A673 (cell line): Measurements from ENCODE around the gene STX4. TPM values are rescaled to one million over a fixed set of nuclear protein-coding genes. Genes with fewer than 3 reads are reported as not detected.

ENCODE experiments used
- BruUV-seq: library from RNA; stranded (reverse); fragments of 400-500 nt; replicated peaks from 2 replicates; lab custom pipeline; 2021; lab: Mats Ljungman, UMichigan
- CTCF ChIA-PET: fragments of 300-600 bp; sonication (Branson Sonifier 250); formaldehyde crosslinking; loops from one replicate; lab custom pipeline; 2022; ENCODE audit warnings: antibody characterized with exemption; lab: Charles Lee
- POLR2A ChIA-PET: fragments of 300-600 bp; sonication (Branson Sonifier 250); formaldehyde crosslinking; loops from one replicate; lab custom pipeline; 2022; ENCODE audit warnings: antibody characterized with exemption; ENCODE audit not compliant: low non-redundant PET; lab: Charles Lee
- DNase-seq: peaks from one replicate; pipeline ENCODE4 v3.0.0-alpha.2; 2015; ENCODE audit warnings: low spot score
- H3K27ac ChIP-seq: fragments of 200-600 bp; sonication (generic); 2 replicates; pipeline ENCODE4 v1.5.1; 2016; ENCODE audit warnings: mixed run types, low read depth, mild to moderate bottlenecking, mixed read lengths, antibody characterized with exemption, low read length; ENCODE audit not compliant: poor library complexity, severe bottlenecking
- H3K27me3 ChIP-seq: fragments of 200-600 bp; sonication (generic); replicated peaks from 2 replicates; pipeline ENCODE4 v1.6.1; 2017; ENCODE audit warnings: mixed run types, low read depth, mild to moderate bottlenecking, mixed read lengths, antibody characterized with exemption, low read length; ENCODE audit not compliant: insufficient read depth, poor library complexity
- H3K36me3 ChIP-seq: fragments of 200-600 bp; sonication (generic); 2 replicates; pipeline ENCODE4 v1.6.1; 2016; ENCODE audit warnings: mixed run types, mild to moderate bottlenecking, mixed read lengths, antibody characterized with exemption, low read length; ENCODE audit not compliant: insufficient read depth, poor library complexity, severe bottlenecking
- H3K4me1 ChIP-seq: fragments of 200-600 bp; sonication (generic); 2 replicates; pipeline ENCODE4 v1.6.1; 2017; ENCODE audit warnings: mixed run types, mild to moderate bottlenecking, mixed read lengths, antibody characterized with exemption, low read length; ENCODE audit not compliant: insufficient read depth, poor library complexity, severe bottlenecking
- H3K4me3 ChIP-seq: fragments of 200-600 bp; sonication (generic); 2 replicates; pipeline ENCODE4 v1.5.1; 2016; ENCODE audit warnings: low read depth, mixed run types, mild to moderate bottlenecking, mixed read lengths, low read length; ENCODE audit not compliant: poor library complexity, severe bottlenecking
- H3K9me3 ChIP-seq: fragments of 200-600 bp; sonication (generic); 2 replicates; pipeline ENCODE4 v1.6.1; 2016; ENCODE audit warnings: mixed run types, low read depth, mild to moderate bottlenecking, mixed read lengths, antibody characterized with exemption, low read length; ENCODE audit not compliant: poor library complexity, severe bottlenecking
- EZH2 ChIP-seq: fragments of 200-600 bp; sonication (generic); IDR thresholded peaks from 2 replicates; pipeline ENCODE4 v1.6.1; 2017; ENCODE audit warnings: borderline replicate concordance, low read depth, mild to moderate bottlenecking, mixed read lengths, antibody characterized with exemption, low read length; ENCODE audit not compliant: poor library complexity, severe bottlenecking
- intact Hi-C: fragments of 100-400 bp; cut with micrococcal nuclease; formaldehyde crosslinking; loops from one replicate; pipeline ENCODE4 v1.10.0; 2022; ENCODE audit not compliant: unreplicated experiment
- total RNA-seq: library from RNA; stranded (reverse); gene quantifications from 2 replicates; pipeline ENCODE4 v1.2.3, GENCODE V29; 2021
- TF ChIP-seq, protein P1 (sequence below): fragments of 300-800, 200-600 bp; sonication (generic); conservative IDR thresholded peaks from 2 replicates; pipeline ENCODE4 v1.5.1; 2017; ENCODE audit warnings: low read depth, mild to moderate bottlenecking, antibody characterized with exemption, low read length, moderate library complexity, mixed read lengths

The STX4 gene
- total RNA-seq, 1 experiment from 2014 or later: 31.2 TPM

DNA sequence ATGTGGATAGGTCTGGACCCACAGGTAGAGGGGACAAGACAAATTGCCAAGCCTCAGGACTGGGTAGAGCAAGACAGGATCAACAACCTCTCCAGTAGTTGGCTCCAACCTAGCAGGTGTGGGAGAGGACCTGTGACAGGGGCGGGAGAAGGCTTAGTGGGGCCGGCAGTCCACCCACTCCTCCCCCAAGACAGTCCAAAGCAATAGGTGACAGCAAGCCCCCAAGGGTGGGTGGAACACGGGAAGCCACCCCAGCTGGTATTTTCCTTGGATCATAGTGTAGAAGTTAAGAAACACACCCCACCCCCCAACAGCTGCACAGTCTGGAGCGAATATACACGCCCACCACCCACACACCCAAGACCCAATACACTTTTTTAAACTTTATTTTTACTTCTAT, 4.1 kb upstream of the STX4 start:
- no peak overlapping the region for H3K27ac ChIP-seq
- no peak for DNase-seq
- no peak overlapping the region for H3K4me3 ChIP-seq
- H3K4me1 ChIP-seq: peaks cover 7% of the 10 kb centered on the region
- TF ChIP-seq, protein P1, sequence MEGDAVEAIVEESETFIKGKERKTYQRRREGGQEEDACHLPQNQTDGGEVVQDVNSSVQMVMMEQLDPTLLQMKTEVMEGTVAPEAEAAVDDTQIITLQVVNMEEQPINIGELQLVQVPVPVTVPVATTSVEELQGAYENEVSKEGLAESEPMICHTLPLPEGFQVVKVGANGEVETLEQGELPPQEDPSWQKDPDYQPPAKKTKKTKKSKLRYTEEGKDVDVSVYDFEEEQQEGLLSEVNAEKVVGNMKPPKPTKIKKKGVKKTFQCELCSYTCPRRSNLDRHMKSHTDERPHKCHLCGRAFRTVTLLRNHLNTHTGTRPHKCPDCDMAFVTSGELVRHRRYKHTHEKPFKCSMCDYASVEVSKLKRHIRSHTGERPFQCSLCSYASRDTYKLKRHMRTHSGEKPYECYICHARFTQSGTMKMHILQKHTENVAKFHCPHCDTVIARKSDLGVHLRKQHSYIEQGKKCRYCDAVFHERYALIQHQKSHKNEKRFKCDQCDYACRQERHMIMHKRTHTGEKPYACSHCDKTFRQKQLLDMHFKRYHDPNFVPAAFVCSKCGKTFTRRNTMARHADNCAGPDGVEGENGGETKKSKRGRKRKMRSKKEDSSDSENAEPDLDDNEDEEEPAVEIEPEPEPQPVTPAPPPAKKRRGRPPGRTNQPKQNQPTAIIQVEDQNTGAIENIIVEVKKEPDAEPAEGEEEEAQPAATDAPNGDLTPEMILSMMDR: no peak
- TF ChIP-seq EZH2: no peak
- CTCF ChIA-PET: no interaction called here
- no peaks in the 10 kb centered on the region for H3K27me3 ChIP-seq
- no peaks in the 10 kb centered on the region for H3K9me3 ChIP-seq
- POLR2A ChIA-PET: no interaction called here
- BruUV-seq: no TSS peak
- intact Hi-C loops: no loop called here
- H3K36me3 ChIP-seq: no peaks in the 10 kb centered on the region

DNA sequence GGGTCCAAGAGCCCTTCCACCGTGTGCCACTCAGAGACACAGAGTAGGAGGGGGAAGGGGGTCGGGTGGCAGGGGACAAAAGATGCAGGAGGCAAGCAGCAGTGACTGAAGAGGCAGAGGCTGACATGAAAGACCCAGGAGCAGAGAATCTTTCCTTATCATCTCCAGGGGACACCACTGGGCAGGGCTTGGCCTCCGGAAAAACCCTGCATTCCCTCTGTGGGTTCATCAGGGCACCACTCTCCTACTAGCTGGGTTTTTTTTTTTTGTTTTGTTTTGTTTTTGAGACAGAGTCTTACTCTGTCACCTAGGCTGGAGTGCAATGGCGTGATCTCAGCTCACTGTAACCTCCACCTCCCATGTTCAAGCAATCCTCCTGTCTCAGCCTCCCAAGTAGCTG, 2.1 kb upstream of the STX4 start:
- DNase-seq: no peak
- ChIA-PET CTCF (no interaction called here), POLR2A (no interaction called here)
- Histone ChIP-seq H3K27me3 (no peaks in the 10 kb centered on the region), H3K4me3 (no peak overlapping the region), H3K9me3 (no peaks in the 10 kb centered on the region), H3K27ac (no peak overlapping the region), H3K36me3 (no peaks in the 10 kb centered on the region), H3K4me1 (peaks cover 7% of the 10 kb centered on the region)
- no TSS peak for BruUV-seq
- intact Hi-C loops: no loop called here
- TF ChIP-seq EZH2: no peak

DNA sequence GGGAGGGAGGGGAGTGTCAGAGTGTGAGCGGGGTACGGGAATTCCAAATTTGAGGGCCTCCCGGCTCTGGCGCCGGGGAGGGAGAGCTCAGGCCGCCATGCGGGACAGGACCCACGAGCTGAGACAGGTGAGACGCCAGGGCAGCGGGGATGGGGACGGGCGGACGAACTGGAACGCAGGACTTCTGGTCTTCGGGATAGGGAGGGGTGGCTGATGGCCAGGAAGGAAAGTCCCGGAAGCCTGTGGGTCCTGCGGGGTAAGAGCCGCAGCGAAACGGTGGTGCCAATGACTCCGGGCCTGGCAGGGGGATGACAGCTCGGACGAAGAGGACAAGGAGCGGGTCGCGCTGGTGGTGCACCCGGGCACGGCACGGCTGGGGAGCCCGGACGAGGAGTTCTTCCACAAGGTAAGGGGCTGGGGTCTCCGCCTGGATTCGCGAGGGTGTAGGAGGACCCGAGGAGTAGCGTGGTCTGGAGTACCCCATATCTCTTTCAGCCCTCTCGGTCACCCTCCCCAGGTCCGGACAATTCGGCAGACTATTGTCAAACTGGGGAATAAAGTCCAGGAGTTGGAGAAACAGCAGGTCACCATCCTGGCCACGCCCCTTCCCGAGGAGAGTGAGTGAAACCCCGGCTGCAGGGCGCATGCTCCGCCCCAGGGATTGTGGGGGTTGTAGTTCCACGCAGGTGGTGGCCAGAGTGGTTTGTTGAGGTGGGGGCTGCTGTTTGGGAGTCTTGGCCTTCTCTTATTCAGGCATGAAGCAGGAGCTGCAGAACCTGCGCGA, 543 bp downstream of the STX4 start:
- H3K36me3 ChIP-seq: no peaks in the 10 kb centered on the region
- no peaks in the 10 kb centered on the region for H3K27me3 ChIP-seq
- peaks cover 7% of the 10 kb centered on the region for H3K4me1 ChIP-seq
- DNase-seq: peak; percentile 90
- ChIA-PET CTCF (interaction anchor here (0.7 kb wide), 1 partner anchor 26 kb away, joined by 3 read pairs; no protein-coding TSS in a partner anchor), POLR2A (no interaction called here)
- intact Hi-C loops: loop anchor here (1.0 kb wide), 1 partner anchor 39 kb away; no protein-coding TSS in a partner anchor
- peak overlapping the region; percentile 77 for H3K4me3 ChIP-seq
- peak overlapping the region; percentile 83 for H3K27ac ChIP-seq
- BruUV-seq: TSS peak; percentile 75
- no peaks in the 10 kb centered on the region for H3K9me3 ChIP-seq
- no peak for TF ChIP-seq EZH2
- TF ChIP-seq, protein P1: no peak
